ENCODE measurements around the gene SLC7A10.
A peak's percentile ranks its signal among the peaks of the same experiment; 100 is the strongest.
"Not testable (repeated sequence)": the region's sequence is repeated elsewhere in the genome, so short reads cannot be mapped to it uniquely, and the experiment has no call there.

Gene SLC7A10

GRCh38 chr19:33194532-33194885, 31.1 kb downstream of the SLC7A10 start:
- Mint-ChIP-seq H3K27me3 (peaks cover 41 to 68% of the 10 kb centered on the region in 2 donors), H3K27ac (no peak overlapping the region), H3K4me1 (ENCODE audit: low read depth in 2 of 2) (peaks cover 0 to 5% of the 10 kb centered on the region in 2 donors), H3K9me3 (no peaks in the 10 kb centered on the region), H3K36me3 (ENCODE audit: insufficient read depth) (no peaks in the 10 kb centered on the region), H3K4me3 (no peak overlapping the region)
- DNase-seq: no peak
- ATAC-seq (replicated peaks): peak; percentile 19

GRCh38 chr19:33193865-33194362, 31.7 kb downstream of the SLC7A10 start, which contains the start of gene LRP3:
Gene LRP3, plus strand, starts transcription at chr19:33194330. Its CDS starts 456 bp downstream, at chr19:33194786.
- H3K4me1 Mint-ChIP-seq (ENCODE audit: low read depth in 2 of 2): peaks cover 0 to 5% of the 10 kb centered on the region in 2 donors
- no peak for ATAC-seq (replicated peaks)
- H3K36me3 Mint-ChIP-seq (ENCODE audit: insufficient read depth): no peaks in the 10 kb centered on the region
- H3K27me3 Mint-ChIP-seq: peaks cover 41 to 68% of the 10 kb centered on the region in 2 donors
- DNase-seq: no peak
- H3K9me3 Mint-ChIP-seq: no peaks in the 10 kb centered on the region
- no peak within 1 kb of the TSS for H3K27ac Mint-ChIP-seq
- peak within 1 kb of the TSS; percentile 31 to 66 for H3K4me3 Mint-ChIP-seq

GRCh38 chr19:33193269-33193864, 32.3 kb downstream of the SLC7A10 start:
- Mint-ChIP-seq H3K36me3 (ENCODE audit: insufficient read depth) (no peaks in the 10 kb centered on the region), H3K4me1 (ENCODE audit: low read depth in 2 of 2) (peaks cover 0 to 5% of the 10 kb centered on the region in 2 donors), H3K27ac (no peak overlapping the region), H3K9me3 (no peaks in the 10 kb centered on the region), H3K4me3 (peak overlapping the region; percentile 31 to 66), H3K27me3 (peaks cover 41 to 68% of the 10 kb centered on the region in 2 donors)
- DNase-seq (no peak), ATAC-seq (replicated peaks) (no peak)

- H3K9me3 Mint-ChIP-seq: no peaks in the 10 kb centered on the region
- H3K27me3 Mint-ChIP-seq: peaks cover 41 to 63% of the 10 kb centered on the region in 2 donors
- DNase-seq: no peak
- H3K4me3 Mint-ChIP-seq: no peak overlapping the region
- no peak for ATAC-seq (replicated peaks)
- no peaks in the 10 kb centered on the region for H3K36me3 Mint-ChIP-seq (ENCODE audit: insufficient read depth)
- H3K4me1 Mint-ChIP-seq (ENCODE audit: low read depth in 2 of 2): peaks cover 0 to 3% of the 10 kb centered on the region in 2 donors
- no peak overlapping the region for H3K27ac Mint-ChIP-seq
Observed at GRCh38 chr19:33192010-33192409, 33.6 kb downstream of the SLC7A10 start.

GRCh38 chr19:33191501-33191900, 34.1 kb downstream of the SLC7A10 start:
- no peaks in the 10 kb centered on the region for H3K9me3 Mint-ChIP-seq
- no peaks in the 10 kb centered on the region for H3K36me3 Mint-ChIP-seq (ENCODE audit: insufficient read depth)
- H3K27ac Mint-ChIP-seq: no peak overlapping the region
- DNase-seq: no peak
- H3K4me3 Mint-ChIP-seq: no peak overlapping the region
- no peak for ATAC-seq (replicated peaks)
- H3K4me1 Mint-ChIP-seq (ENCODE audit: low read depth in 2 of 2): peaks cover 0 to 2% of the 10 kb centered on the region in 2 donors
- peaks cover 41 to 58% of the 10 kb centered on the region in 2 donors for H3K27me3 Mint-ChIP-seq

GRCh38 chr19:33191092-33191491, 34.6 kb downstream of the SLC7A10 start:
- ATAC-seq (replicated peaks); H3K36me3 Mint-ChIP-seq (ENCODE audit: insufficient read depth); DNase-seq; H3K4me3 Mint-ChIP-seq; H3K27ac Mint-ChIP-seq; H3K9me3 Mint-ChIP-seq; H3K4me1 Mint-ChIP-seq (ENCODE audit: low read depth in 2 of 2): not testable (repeated sequence)
- peaks cover 41 to 54% of the 10 kb centered on the region in 2 donors for H3K27me3 Mint-ChIP-seq

- peaks cover 5 to 6% of the 10 kb centered on the region in 2 donors for H3K4me1 Mint-ChIP-seq (ENCODE audit: low read depth in 2 of 2)
- DNase-seq: no peak
- H3K36me3 Mint-ChIP-seq (ENCODE audit: insufficient read depth): no peaks in the 10 kb centered on the region
- no peak for ATAC-seq (replicated peaks)
- no peaks in the 10 kb centered on the region for H3K9me3 Mint-ChIP-seq
- H3K27me3 Mint-ChIP-seq: peaks cover 32 to 44% of the 10 kb centered on the region in 2 donors
- no peak overlapping the region for H3K4me3 Mint-ChIP-seq
- no peak overlapping the region for H3K27ac Mint-ChIP-seq
Observed at GRCh38 chr19:33189453-33189852, 36.2 kb downstream of the SLC7A10 start.

GRCh38 chr19:33187183-33187540, 38.5 kb downstream of the SLC7A10 start:
- ATAC-seq (replicated peaks) (no peak), DNase-seq (no peak)
- no peak overlapping the region for H3K27ac Mint-ChIP-seq
- H3K4me3 Mint-ChIP-seq: no peak overlapping the region
- H3K9me3 Mint-ChIP-seq: no peaks in the 10 kb centered on the region
- H3K36me3 Mint-ChIP-seq (ENCODE audit: insufficient read depth): no peaks in the 10 kb centered on the region
- H3K4me1 Mint-ChIP-seq (ENCODE audit: low read depth in 2 of 2): peaks cover 4 to 5% of the 10 kb centered on the region in 2 donors
- peaks cover 15 to 26% of the 10 kb centered on the region in 2 donors for H3K27me3 Mint-ChIP-seq

GRCh38 chr19:33186431-33187182, 39.0 kb downstream of the SLC7A10 start:
- peak; percentile 39 for ATAC-seq (replicated peaks)
- Mint-ChIP-seq H3K4me1 (ENCODE audit: low read depth in 2 of 2) (peaks cover 4 to 5% of the 10 kb centered on the region in 2 donors), H3K36me3 (ENCODE audit: insufficient read depth) (no peaks in the 10 kb centered on the region), H3K9me3 (no peaks in the 10 kb centered on the region), H3K27ac (no peak overlapping the region), H3K27me3 (peaks cover 10 to 21% of the 10 kb centered on the region in 2 donors), H3K4me3 (peak overlapping the region; percentile 46 to 60)
- DNase-seq: no peak

GRCh38 chr19:33177417-33177979, 48.2 kb downstream of the SLC7A10 start:
- peaks cover 29 to 31% of the 10 kb centered on the region in 2 donors for H3K4me1 Mint-ChIP-seq (ENCODE audit: low read depth in 2 of 2)
- H3K9me3 Mint-ChIP-seq: no peaks in the 10 kb centered on the region
- H3K4me3 Mint-ChIP-seq: peak overlapping the region; percentile 91 to 98
- H3K27me3 Mint-ChIP-seq: peaks cover 0 to 10% of the 10 kb centered on the region in 2 donors
- peak; percentile 76 to 77 (median 77) for DNase-seq
- peak; percentile 72 for ATAC-seq (replicated peaks)
- peak overlapping the region; percentile 99 to 100 for H3K27ac Mint-ChIP-seq
- H3K36me3 Mint-ChIP-seq (ENCODE audit: insufficient read depth): peaks cover 38% of the 10 kb centered on the region

- peak; percentile 95 to 100 (median 99) for DNase-seq
- peak; percentile 70 for ATAC-seq (replicated peaks)
- peak overlapping the region; percentile 99 to 100 for H3K27ac Mint-ChIP-seq
- peaks cover 0 to 10% of the 10 kb centered on the region in 2 donors for H3K27me3 Mint-ChIP-seq
- H3K4me3 Mint-ChIP-seq: peak overlapping the region; percentile 91 to 98
- peaks cover 32 to 37% of the 10 kb centered on the region in 2 donors for H3K4me1 Mint-ChIP-seq (ENCODE audit: low read depth in 2 of 2)
- H3K9me3 Mint-ChIP-seq: no peaks in the 10 kb centered on the region
- peaks cover 38% of the 10 kb centered on the region for H3K36me3 Mint-ChIP-seq (ENCODE audit: insufficient read depth)
Observed at GRCh38 chr19:33176670-33177416, 48.8 kb downstream of the SLC7A10 start.

- peaks cover 38% of the 10 kb centered on the region for H3K36me3 Mint-ChIP-seq (ENCODE audit: insufficient read depth)
- peak overlapping the region; percentile 99 to 100 for H3K27ac Mint-ChIP-seq
- ATAC-seq (replicated peaks) (no peak), DNase-seq (peak in 1 of 3 experiments; percentile 11)
- no peaks in the 10 kb centered on the region for H3K9me3 Mint-ChIP-seq
- peak overlapping the region; percentile 91 to 98 for H3K4me3 Mint-ChIP-seq
- peaks cover 0 to 10% of the 10 kb centered on the region in 2 donors for H3K27me3 Mint-ChIP-seq
- peaks cover 32 to 37% of the 10 kb centered on the region in 2 donors for H3K4me1 Mint-ChIP-seq (ENCODE audit: low read depth in 2 of 2)
Observed at GRCh38 chr19:33175886-33176669, 49.6 kb downstream of the SLC7A10 start.

All from effector memory CD8-positive, alpha-beta T cell (primary cell).